H1 (cell line): ENCODE measurements around the gene TMEM147.

Experiments
- ASH2L ChIP-seq: fragments of 200-600, 300-600 bp; sonication (generic); IDR thresholded peaks from one replicate; pipeline ENCODE4 v1.7.1; 2017; ENCODE audit warnings: low read length
- CREB1 ChIP-seq: IDR thresholded peaks from 2 replicates; pipeline ENCODE4 v1.6.1; 2012; ENCODE audit warnings: inconsistent platforms
- CTCF ChIP-seq, 3 experiments: IDR thresholded peaks; 1 replicate in 2 of 3; 2 replicates in 1 of 3; pipeline versions ENCODE4 v1.5.1 to v1.6.1; 2011; ENCODE audit warnings: low read length in 3 of 3, mild to moderate bottlenecking in 3 of 3, inconsistent platforms in 2 of 3, low read depth in 1 of 3, moderate library complexity in 1 of 3; ENCODE audit not compliant: insufficient read depth in 1 of 3; ENCODE audit errors: control extremely low read depth in 1 of 3
- EP300 ChIP-seq, 2 experiments: IDR thresholded peaks; 1 replicate in 1 of 2; 2 replicates in 1 of 2; pipeline ENCODE4 v1.6.1; 2011 to 2012; ENCODE audit warnings: low read depth in 2 of 2, low read length in 2 of 2, mild to moderate bottlenecking in 2 of 2, borderline replicate concordance in 1 of 2, inconsistent platforms in 1 of 2, moderate library complexity in 1 of 2
- JUN ChIP-seq: IDR thresholded peaks from 2 replicates; pipeline ENCODE4 v1.6.1; 2011; ENCODE audit warnings: low read depth, mild to moderate bottlenecking, improper control_type of control experiment, low read length
- POLR2A ChIP-seq, 2 experiments: IDR thresholded peaks; 1 replicate in 1 of 2; 2 replicates in 1 of 2; pipeline ENCODE4 v1.6.1; 2011; ENCODE audit warnings: low read depth in 2 of 2, low read length in 2 of 2, mild to moderate bottlenecking in 2 of 2; ENCODE audit errors: control extremely low read depth in 1 of 2
- YY1 ChIP-seq: IDR thresholded peaks from 2 replicates; pipeline ENCODE4 v1.6.1; 2011; ENCODE audit warnings: low read depth, mild to moderate bottlenecking, low read length
- TF ChIP-seq, protein P1 (sequence below): IDR thresholded peaks from 2 replicates; pipeline ENCODE4 v1.6.1; 2011; ENCODE audit warnings: low read depth, mild to moderate bottlenecking, low read length; ENCODE audit not compliant: insufficient read depth

DNA sequence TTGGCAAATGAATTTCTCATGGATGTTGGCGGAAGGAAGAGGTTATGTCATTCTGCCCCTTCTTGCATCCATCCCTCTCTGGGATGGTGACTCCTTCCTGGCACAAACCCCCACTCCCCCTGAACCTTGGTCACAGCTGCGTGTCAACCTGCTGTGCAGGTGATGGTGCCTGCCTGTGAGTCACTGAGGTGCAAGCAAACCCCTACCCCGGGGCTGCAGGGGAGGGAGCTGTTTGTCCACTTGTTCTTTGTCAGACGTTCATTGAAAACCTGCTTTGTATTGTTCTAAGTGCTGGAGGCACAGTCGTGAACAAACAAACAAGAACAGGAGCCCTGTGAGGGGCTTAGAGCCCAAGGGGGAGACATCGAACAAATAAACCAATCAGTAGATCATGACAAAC, 14.1 kb upstream of the TMEM147 start:
- TF ChIP-seq ASH2L = no peak
- TF ChIP-seq, protein P1, sequence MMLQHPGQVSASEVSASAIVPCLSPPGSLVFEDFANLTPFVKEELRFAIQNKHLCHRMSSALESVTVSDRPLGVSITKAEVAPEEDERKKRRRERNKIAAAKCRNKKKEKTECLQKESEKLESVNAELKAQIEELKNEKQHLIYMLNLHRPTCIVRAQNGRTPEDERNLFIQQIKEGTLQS = no peak
- no peak for TF ChIP-seq EP300 (IDR thresholded peaks at IDR 0.05; ENCODE audit: borderline replicate concordance in 1 of 2, low read depth in 2 of 2, low read length in 2 of 2)
- TF ChIP-seq CREB1 = no peak
- TF ChIP-seq JUN = no peak
- TF ChIP-seq CTCF (IDR thresholded peaks at IDR 0.05; ENCODE audit: control extremely low read depth in 1 of 3, insufficient read depth in 1 of 3, low read depth in 1 of 3, low read length in 3 of 3) = no peak
- TF ChIP-seq POLR2A (IDR thresholded peaks at IDR 0.05; ENCODE audit: control extremely low read depth in 1 of 2, low read depth in 2 of 2, low read length in 2 of 2) = no peak
- TF ChIP-seq YY1 = no peak
